Measurements from ENCODE around the gene CPNE6. TPM values are rescaled to one million over a fixed set of nuclear protein-coding genes. Genes with fewer than 3 reads are reported as not detected.

CPNE6 gene
- total and polyA plus RNA-seq, 2 of the 8 experiments (the other 6 are each of a cell fraction or from before 2014, with no cell fraction given) = 0.05 TPM; not detected in 1

DNA sequence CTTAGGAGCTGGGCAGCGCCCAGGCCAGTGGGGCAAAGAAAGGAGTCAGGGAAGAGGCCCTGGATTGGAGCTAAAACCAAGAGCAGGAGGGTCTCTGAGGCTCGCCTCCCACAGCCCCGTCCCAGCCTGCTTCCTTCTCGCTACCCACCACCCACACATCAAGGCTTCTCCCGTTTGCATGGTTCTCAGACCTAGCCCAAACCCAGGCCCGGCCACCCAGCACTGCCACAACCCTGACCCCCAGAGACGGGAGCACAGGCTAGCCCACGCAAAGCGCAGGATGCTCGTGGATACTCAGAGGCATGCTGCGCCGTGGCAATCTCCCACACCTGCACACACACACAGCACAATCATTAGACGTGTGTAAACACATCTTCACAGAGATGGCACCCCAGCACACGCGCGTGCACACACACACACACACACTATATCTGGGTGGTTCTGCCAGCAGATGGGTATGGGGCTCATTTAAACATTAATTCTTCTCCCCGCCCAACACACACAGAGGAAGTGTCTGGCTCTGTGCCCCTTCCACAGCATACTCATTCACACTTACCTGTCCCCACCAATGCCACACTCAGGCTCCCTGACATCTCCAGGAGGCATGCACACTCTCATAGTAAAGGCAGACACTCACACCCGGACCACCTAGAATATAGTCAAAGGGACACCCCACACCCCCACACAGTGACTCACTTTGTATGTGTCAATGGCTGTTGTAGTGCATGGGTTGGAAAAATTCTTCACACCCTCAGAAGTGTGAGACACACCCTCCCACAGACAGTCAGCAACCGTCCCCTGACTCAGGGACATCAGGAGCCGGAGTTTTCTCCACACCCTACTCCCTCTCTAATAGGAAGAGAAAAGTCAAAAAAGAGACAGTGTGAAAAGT lies 18.5 kb upstream of the CPNE6 start (continued):
- TF ChIP-seq, protein P1, sequence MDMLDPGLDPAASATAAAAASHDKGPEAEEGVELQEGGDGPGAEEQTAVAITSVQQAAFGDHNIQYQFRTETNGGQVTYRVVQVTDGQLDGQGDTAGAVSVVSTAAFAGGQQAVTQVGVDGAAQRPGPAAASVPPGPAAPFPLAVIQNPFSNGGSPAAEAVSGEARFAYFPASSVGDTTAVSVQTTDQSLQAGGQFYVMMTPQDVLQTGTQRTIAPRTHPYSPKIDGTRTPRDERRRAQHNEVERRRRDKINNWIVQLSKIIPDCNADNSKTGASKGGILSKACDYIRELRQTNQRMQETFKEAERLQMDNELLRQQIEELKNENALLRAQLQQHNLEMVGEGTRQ (IDR thresholded peaks at IDR 0.05; ENCODE audit: low read length) = no peak
- TF ChIP-seq TBP (IDR thresholded peaks at IDR 0.05; ENCODE audit: low read depth, low read length) (no peak), TEAD4 (IDR thresholded peaks at IDR 0.05; ENCODE audit: low read depth, low read length) (no peak), GABPA (IDR thresholded peaks at IDR 0.05; ENCODE audit: borderline replicate concordance, insufficient read depth, low read length) (no peak), SIX5 (IDR thresholded peaks at IDR 0.05; ENCODE audit: low read depth, low read length) (no peak), NRF1 (IDR thresholded peaks at IDR 0.05; ENCODE audit: low read depth, low read length) (no peak), HDAC6 (IDR thresholded peaks at IDR 0.05; ENCODE audit: low read depth, low read length) (no peak), ASH2L (IDR thresholded peaks at IDR 0.05; ENCODE audit: low read length) (no peak)
- TF ChIP-seq, protein P2, sequence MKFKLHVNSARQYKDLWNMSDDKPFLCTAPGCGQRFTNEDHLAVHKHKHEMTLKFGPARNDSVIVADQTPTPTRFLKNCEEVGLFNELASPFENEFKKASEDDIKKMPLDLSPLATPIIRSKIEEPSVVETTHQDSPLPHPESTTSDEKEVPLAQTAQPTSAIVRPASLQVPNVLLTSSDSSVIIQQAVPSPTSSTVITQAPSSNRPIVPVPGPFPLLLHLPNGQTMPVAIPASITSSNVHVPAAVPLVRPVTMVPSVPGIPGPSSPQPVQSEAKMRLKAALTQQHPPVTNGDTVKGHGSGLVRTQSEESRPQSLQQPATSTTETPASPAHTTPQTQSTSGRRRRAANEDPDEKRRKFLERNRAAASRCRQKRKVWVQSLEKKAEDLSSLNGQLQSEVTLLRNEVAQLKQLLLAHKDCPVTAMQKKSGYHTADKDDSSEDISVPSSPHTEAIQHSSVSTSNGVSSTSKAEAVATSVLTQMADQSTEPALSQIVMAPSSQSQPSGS (IDR thresholded peaks at IDR 0.05; ENCODE audit: low read length) = no peak

Measured in H1 (cell line).